ENCODE results near the gene CRPPA. TPM values are rescaled to one million over a fixed set of nuclear protein-coding genes. Genes with fewer than 3 reads are reported as not detected.

The CRPPA gene
- total RNA-seq, 4 donors from 2014 or later = 0.80 to 2.6 (median 1.8) TPM

GRCh38 chr7:16397501-16398145 is 23.7 kb downstream of the CRPPA start:
- intact Hi-C loops (cut with DNase I; ENCODE audit: low total_unique reads) (no loop called here), in situ Hi-C loops (cut with MboI; ENCODE audit: low pct_ligation_motif_present in 1 of 4, low pct_unique_long_range_greater_than_20kb in 1 of 4, low sequenced_read_pairs in 3 of 4) (no loop called here)
- Histone ChIP-seq H3K4me3 (no peak overlapping the region), H3K27me3 (no peaks in the 10 kb centered on the region), H3K36me3 (no peaks in the 10 kb centered on the region), H3K27ac (no peak overlapping the region), H3K9me3 (no peaks in the 10 kb centered on the region), H3K4me1 (no peaks in the 10 kb centered on the region)
- TF ChIP-seq POLR2AphosphoS5 (IDR thresholded peaks at IDR 0.05) (peak; percentile 77 to 99 (median 93)), CTCF (IDR thresholded peaks at IDR 0.05) (no peak)
- WGBS, 2 donors (ENCODE audit: low coverage in 1 of 2) = 93 to 97% methylated on average over 14 to 33 of the region's 33 CpGs
- DNase-seq = no peak

- H3K36me3 ChIP-seq = no peaks in the 10 kb centered on the region
- no peaks in the 10 kb centered on the region for H3K4me1 ChIP-seq
- intact Hi-C loops (cut with DNase I; ENCODE audit: low total_unique reads) = no loop called here
- H3K27ac ChIP-seq = no peak overlapping the region
- 92 to 94% methylated on average over 21 to 25 of the region's 25 CpGs for WGBS, 2 donors (ENCODE audit: low coverage in 1 of 2)
- H3K4me3 ChIP-seq = no peak overlapping the region
- no peak for DNase-seq
- in situ Hi-C loops (cut with MboI; ENCODE audit: low pct_ligation_motif_present in 1 of 4, low pct_unique_long_range_greater_than_20kb in 1 of 4, low sequenced_read_pairs in 3 of 4) = no loop called here
- H3K9me3 ChIP-seq = no peaks in the 10 kb centered on the region
- TF ChIP-seq POLR2A (IDR thresholded peaks at IDR 0.05) = no peak
- TF ChIP-seq CTCF (IDR thresholded peaks at IDR 0.05) = no peak
- TF ChIP-seq POLR2AphosphoS5 (IDR thresholded peaks at IDR 0.05) = no peak
- no peak for TF ChIP-seq EP300 (IDR thresholded peaks at IDR 0.05; ENCODE audit: low read depth)
- no peaks in the 10 kb centered on the region for H3K27me3 ChIP-seq
Measured at GRCh38 chr7:16396766-16397500, 24.4 kb downstream of the CRPPA start.

- no peaks in the 10 kb centered on the region for H3K27me3 ChIP-seq
- no peak overlapping the region for H3K27ac ChIP-seq
- H3K36me3 ChIP-seq = no peaks in the 10 kb centered on the region
- TF ChIP-seq EP300 (IDR thresholded peaks at IDR 0.05; ENCODE audit: low read depth) (no peak), CTCF (IDR thresholded peaks at IDR 0.05) (no peak), POLR2A (IDR thresholded peaks at IDR 0.05) (no peak), POLR2AphosphoS5 (IDR thresholded peaks at IDR 0.05) (no peak)
- intact Hi-C loops (cut with DNase I; ENCODE audit: low total_unique reads) (no loop called here), in situ Hi-C loops (cut with MboI; ENCODE audit: low pct_ligation_motif_present in 1 of 4, low pct_unique_long_range_greater_than_20kb in 1 of 4, low sequenced_read_pairs in 3 of 4) (no loop called here)
- WGBS, 2 donors (ENCODE audit: low coverage in 1 of 2) = 95 to 100% methylated on average over 1 of the region's 1 CpG
- no peaks in the 10 kb centered on the region for H3K9me3 ChIP-seq
- no peak for DNase-seq
- H3K4me3 ChIP-seq = no peak overlapping the region
- H3K4me1 ChIP-seq = no peaks in the 10 kb centered on the region
Measured at GRCh38 chr7:16395121-16395520, 26.2 kb downstream of the CRPPA start.

GRCh38 chr7:16393862-16394422 is 27.4 kb downstream of the CRPPA start:
- no peaks in the 10 kb centered on the region for H3K4me1 ChIP-seq
- no peak overlapping the region for H3K27ac ChIP-seq
- H3K36me3 ChIP-seq = no peaks in the 10 kb centered on the region
- H3K9me3 ChIP-seq = no peaks in the 10 kb centered on the region
- no peaks in the 10 kb centered on the region for H3K27me3 ChIP-seq
- no peak overlapping the region for H3K4me3 ChIP-seq
- TF ChIP-seq CTCF (IDR thresholded peaks at IDR 0.05) = no peak
- intact Hi-C loops (cut with DNase I; ENCODE audit: low total_unique reads) = no loop called here
- DNase-seq = no peak
- in situ Hi-C loops (cut with MboI; ENCODE audit: low pct_ligation_motif_present in 1 of 4, low pct_unique_long_range_greater_than_20kb in 1 of 4, low sequenced_read_pairs in 3 of 4) = no loop called here
- WGBS, 2 donors (ENCODE audit: low coverage in 1 of 2) = 91 to 94% methylated on average over 4 of the region's 4 CpGs
